Fibroblast of upper back skin (primary cell): ENCODE results near the gene MBNL2.

ENCODE experiments used
- DNase-seq: peaks from one replicate; pipeline ENCODE4 v3.0.0-alpha.2; 2013

The MBNL2 gene

GRCh38 chr13:97432917-97433726 is 211.0 kb downstream of the MBNL2 start:
- DNase-seq, result peak; percentile 100

GRCh38 chr13:97433727-97434396 is 211.7 kb downstream of the MBNL2 start, which contains the start of gene RAP2A:
TSS of gene RAP2A (plus strand) at chr13:97434169. CDS start at chr13:97434471, 302 bp downstream.
- DNase-seq, result peak; percentile 93

DNA sequence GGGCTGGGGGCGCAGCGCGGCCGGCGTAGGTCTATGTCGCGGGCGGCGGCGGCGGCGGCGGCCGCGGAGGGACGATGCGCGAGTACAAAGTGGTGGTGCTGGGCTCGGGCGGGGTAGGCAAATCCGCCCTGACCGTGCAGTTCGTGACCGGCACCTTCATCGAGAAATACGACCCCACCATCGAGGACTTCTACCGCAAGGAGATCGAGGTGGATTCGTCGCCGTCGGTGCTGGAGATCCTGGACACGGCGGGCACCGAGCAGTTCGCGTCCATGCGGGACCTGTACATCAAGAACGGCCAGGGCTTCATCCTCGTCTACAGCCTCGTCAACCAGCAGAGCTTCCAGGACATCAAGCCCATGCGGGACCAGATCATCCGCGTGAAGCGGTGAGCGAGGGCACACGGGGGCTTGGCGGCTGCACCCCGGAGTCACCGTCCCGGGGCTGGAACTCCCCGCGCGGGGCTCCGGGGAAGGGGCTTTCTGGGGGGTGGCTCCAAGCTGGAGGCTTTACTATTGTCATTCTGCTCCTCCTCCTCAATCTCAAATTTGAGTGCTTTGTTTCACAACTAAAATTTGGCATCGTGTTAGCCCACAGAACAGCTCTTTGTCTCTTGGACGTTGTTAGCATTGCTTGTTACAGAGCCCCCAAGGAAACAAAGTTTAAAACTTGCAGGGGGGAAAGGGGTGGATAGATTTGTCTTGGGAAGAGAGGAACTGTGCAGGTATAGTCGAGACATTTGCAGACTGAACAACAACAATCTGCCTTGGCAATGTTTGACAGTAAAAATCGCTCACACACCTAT is 212.5 kb downstream of the MBNL2 start:
- DNase-seq, result peak; percentile 12

GRCh38 chr13:97435323-97435722 is 213.2 kb downstream of the MBNL2 start:
- no peak for DNase-seq

GRCh38 chr13:97435794-97436193 is 213.7 kb downstream of the MBNL2 start:
- no peak for DNase-seq

DNA sequence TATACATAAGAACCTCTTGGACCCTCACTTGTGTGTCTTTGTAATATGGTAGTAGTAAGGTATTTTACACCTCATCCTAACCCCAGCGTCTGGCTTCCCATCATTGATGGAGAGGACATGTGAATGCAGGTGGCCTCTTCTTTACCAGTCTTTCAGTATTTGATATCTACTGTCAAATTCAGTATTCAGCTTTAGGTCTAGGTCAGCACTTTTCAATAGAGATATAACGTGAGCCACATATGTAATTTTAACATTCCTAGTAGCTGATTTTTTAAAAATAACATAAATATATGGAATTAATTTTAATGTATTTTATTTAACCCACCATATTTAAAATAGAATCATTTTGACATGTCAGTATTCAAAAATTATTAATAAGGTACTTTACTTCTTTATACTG is 214.7 kb downstream of the MBNL2 start:
- DNase-seq, result no peak

- no peak for DNase-seq
Observed at GRCh38 chr13:97437729-97438128, 215.6 kb downstream of the MBNL2 start.

GRCh38 chr13:97438856-97439595 is 216.9 kb downstream of the MBNL2 start:
- DNase-seq, result peak; percentile 12

- no peak for DNase-seq
Observed at GRCh38 chr13:97440598-97441170, 218.6 kb downstream of the MBNL2 start.

- DNase-seq, result no peak
Observed at GRCh38 chr13:97441368-97441767, 219.2 kb downstream of the MBNL2 start.
